Gastrocnemius medialis (tissue), 4 donors: ENCODE results near the gene CSPG4.
"Not testable (repeated sequence)": the region's sequence is repeated elsewhere in the genome, so short reads cannot be mapped to it uniquely, and the experiment has no call there.

ENCODE experiments used
- POLR2A ChIP-seq, 2 donors: fragments of 450-650 bp; IDR thresholded peaks; one replicate each; pipeline ENCODE4 v1.6.1; 2017; ENCODE audit warnings: antibody characterized with exemption in 2 of 2, mild to moderate bottlenecking in 2 of 2, moderate library complexity in 2 of 2
- TF ChIP-seq, protein P1 (sequence below), 5 experiments: fragments of 450-650 bp in 3 of 5; fragments of 200-600 bp in 2 of 5; sonication (generic) in 2 of 5; IDR thresholded peaks in 4 of 5; conservative IDR thresholded peaks in 1 of 5; 1 replicate in 4 of 5; 2 replicates in 1 of 5; pipeline ENCODE4 v1.5.1; 2016 to 2019; ENCODE audit warnings: antibody characterized with exemption in 5 of 5, mild to moderate bottlenecking in 3 of 5, moderate library complexity in 3 of 5

DNA sequence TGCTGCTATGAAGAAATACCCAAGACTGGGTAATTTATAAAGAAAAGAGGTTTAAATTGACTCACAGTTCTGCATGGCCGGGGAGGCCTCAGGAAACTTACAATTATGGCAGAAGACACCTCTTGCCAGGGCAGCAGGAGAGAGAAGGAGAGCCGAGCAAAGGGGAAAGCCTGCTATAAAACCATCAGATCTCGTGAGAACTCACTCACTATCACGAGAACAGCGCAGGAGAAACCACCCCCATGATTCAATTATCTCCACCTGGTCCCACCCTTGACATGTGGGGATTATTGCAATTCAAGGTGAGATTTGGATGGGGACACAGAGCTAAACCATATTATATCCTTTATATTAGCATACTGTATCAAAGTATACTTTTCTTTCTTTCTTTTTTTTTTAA lies 42.2 kb upstream of the CSPG4 start:
- TF ChIP-seq, protein P1, sequence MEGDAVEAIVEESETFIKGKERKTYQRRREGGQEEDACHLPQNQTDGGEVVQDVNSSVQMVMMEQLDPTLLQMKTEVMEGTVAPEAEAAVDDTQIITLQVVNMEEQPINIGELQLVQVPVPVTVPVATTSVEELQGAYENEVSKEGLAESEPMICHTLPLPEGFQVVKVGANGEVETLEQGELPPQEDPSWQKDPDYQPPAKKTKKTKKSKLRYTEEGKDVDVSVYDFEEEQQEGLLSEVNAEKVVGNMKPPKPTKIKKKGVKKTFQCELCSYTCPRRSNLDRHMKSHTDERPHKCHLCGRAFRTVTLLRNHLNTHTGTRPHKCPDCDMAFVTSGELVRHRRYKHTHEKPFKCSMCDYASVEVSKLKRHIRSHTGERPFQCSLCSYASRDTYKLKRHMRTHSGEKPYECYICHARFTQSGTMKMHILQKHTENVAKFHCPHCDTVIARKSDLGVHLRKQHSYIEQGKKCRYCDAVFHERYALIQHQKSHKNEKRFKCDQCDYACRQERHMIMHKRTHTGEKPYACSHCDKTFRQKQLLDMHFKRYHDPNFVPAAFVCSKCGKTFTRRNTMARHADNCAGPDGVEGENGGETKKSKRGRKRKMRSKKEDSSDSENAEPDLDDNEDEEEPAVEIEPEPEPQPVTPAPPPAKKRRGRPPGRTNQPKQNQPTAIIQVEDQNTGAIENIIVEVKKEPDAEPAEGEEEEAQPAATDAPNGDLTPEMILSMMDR (IDR thresholded peaks at IDR 0.05 in 4 of 5, conservative IDR thresholded peaks at IDR 0.05 in 1 of 5): not testable (repeated sequence)
- TF ChIP-seq POLR2A (IDR thresholded peaks at IDR 0.05): not testable (repeated sequence)
